HEK293 (cell line): ENCODE data around the gene RNF144A.
A peak's percentile ranks its signal among the peaks of the same experiment; 100 is the strongest.

Source experiments
- CTCF ChIA-PET: fragments of 350-600 bp; formaldehyde crosslinking; extraction: SDS; loops from one replicate; lab custom pipeline; 2021; ENCODE audit warnings: antibody characterized with exemption; lab: Yijun Ruan, JAX
- POLR2A ChIA-PET: fragments of 300-600 bp; formaldehyde crosslinking; extraction: SDS; loops from one replicate; lab custom pipeline; 2020; ENCODE audit warnings: antibody characterized with exemption, inconsistent platforms; lab: Yijun Ruan, JAX
- H3K27ac ChIP-seq: fragments of 200-500 bp; sonication (Bioruptor generic); 2 replicates; pipeline ENCODE4 v1.5.1; 2014; ENCODE audit warnings: low read depth, low read length, control low read depth, inconsistent platforms; ENCODE audit errors: extremely low read depth
- H3K36me3 ChIP-seq, 2 experiments: fragments of 200-500 bp in 1 of 2; sonication (Bioruptor generic) in 1 of 2; 1 replicate in 1 of 2; 2 replicates in 1 of 2; pipeline ENCODE4 v1.5.1; 2014 to 2017; ENCODE audit warnings: inconsistent platforms in 2 of 2, low read length in 2 of 2; ENCODE audit not compliant: control insufficient read depth in 2 of 2, insufficient read depth in 1 of 2
- H3K4me1 ChIP-seq: fragments of 200-500 bp; sonication (Bioruptor generic); 2 replicates; pipeline ENCODE4 v1.5.1; 2014; ENCODE audit warnings: mild to moderate bottlenecking, low read length, inconsistent platforms; ENCODE audit not compliant: control insufficient read depth, insufficient read depth
- H3K4me3 ChIP-seq: 2 replicates; pipeline ENCODE4 v1.5.1; 2011; ENCODE audit warnings: low read depth, mild to moderate bottlenecking, control low read depth, low read length, moderate library complexity
- H3K9me3 ChIP-seq: fragments of 200-500 bp; sonication (Bioruptor generic); 2 replicates; pipeline ENCODE4 v1.5.1; 2014; ENCODE audit warnings: low read depth, low read length, inconsistent platforms; ENCODE audit not compliant: control insufficient read depth, insufficient read depth
- FEZF1 ChIP-seq: fragments of 450-650 bp; formaldehyde crosslinking; IDR thresholded peaks from 2 replicates; pipeline ENCODE4 v1.5.1; 2016; ENCODE audit warnings: missing biosample characterization, missing genetic modification characterization
- KLF1 ChIP-seq: fragments of 450-650 bp; formaldehyde crosslinking; IDR thresholded peaks from 2 replicates; pipeline ENCODE4 v1.5.1; 2016; ENCODE audit warnings: missing biosample characterization, missing genetic modification characterization
- KLF10 ChIP-seq: fragments of 450-650 bp; IDR thresholded peaks from 2 replicates; pipeline ENCODE4 v1.5.1; 2018; ENCODE audit warnings: missing biosample characterization, mild to moderate bottlenecking, missing genetic modification characterization
- OSR2 ChIP-seq: fragments of 450-650 bp; formaldehyde crosslinking; IDR thresholded peaks from 2 replicates; pipeline ENCODE4 v1.5.1; 2016; ENCODE audit warnings: missing biosample characterization, missing genetic modification characterization
- PRDM1 ChIP-seq: fragments of 450-650 bp; formaldehyde crosslinking; IDR thresholded peaks from 2 replicates; pipeline ENCODE4; 2016; ENCODE audit warnings: missing biosample characterization, missing genetic modification characterization
- SCRT2 ChIP-seq: fragments of 450-650 bp; formaldehyde crosslinking; IDR thresholded peaks from 2 replicates; pipeline ENCODE4 v1.5.1; 2016; ENCODE audit warnings: missing biosample characterization, missing genetic modification characterization
- SETDB1 ChIP-seq: IDR thresholded peaks from one replicate; pipeline ENCODE4 v1.6.1; 2017; ENCODE audit warnings: mild to moderate bottlenecking, low read length, moderate library complexity, mixed read lengths; ENCODE audit not compliant: insufficient read length
- SP2 ChIP-seq: fragments of 450-650 bp; formaldehyde crosslinking; IDR thresholded peaks from 2 replicates; pipeline ENCODE4 v1.5.1; 2016; ENCODE audit warnings: missing biosample characterization, missing genetic modification characterization
- TRIM28 ChIP-seq: IDR thresholded peaks from 2 replicates; pipeline ENCODE4 v1.6.1; 2011; ENCODE audit warnings: low read length, control low read depth, borderline replicate concordance
- YY1 ChIP-seq: fragments of 450-650 bp; formaldehyde crosslinking; IDR thresholded peaks from 2 replicates; pipeline ENCODE4 v1.5.1; 2018; ENCODE audit warnings: missing biosample characterization, missing genetic modification characterization
- ZFP41 ChIP-seq: fragments of 450-650 bp; formaldehyde crosslinking; IDR thresholded peaks from 2 replicates; pipeline ENCODE4 v1.5.1; 2016; ENCODE audit warnings: missing biosample characterization, missing genetic modification characterization, borderline replicate concordance
- ZIC2 ChIP-seq: fragments of 450-650 bp; formaldehyde crosslinking; IDR thresholded peaks from 2 replicates; pipeline ENCODE4 v1.5.1; 2016; ENCODE audit warnings: missing biosample characterization, missing genetic modification characterization
- ZNF138 ChIP-seq: fragments of 450-650 bp; formaldehyde crosslinking; IDR thresholded peaks from 2 replicates; pipeline ENCODE4 v1.5.1; 2016; ENCODE audit warnings: missing biosample characterization, missing genetic modification characterization, borderline replicate concordance
- ZNF157 ChIP-seq: fragments of 450-650 bp; formaldehyde crosslinking; IDR thresholded peaks from 2 replicates; pipeline ENCODE4 v1.5.1; 2016; ENCODE audit warnings: missing biosample characterization, missing genetic modification characterization
- ZNF19 ChIP-seq: fragments of 450-650 bp; formaldehyde crosslinking; IDR thresholded peaks from 2 replicates; pipeline ENCODE4; 2016; ENCODE audit warnings: missing biosample characterization, missing genetic modification characterization, low read depth
- ZNF239 ChIP-seq: fragments of 450-650 bp; formaldehyde crosslinking; IDR thresholded peaks from 2 replicates; pipeline ENCODE4 v1.5.1; 2016; ENCODE audit warnings: missing biosample characterization, missing genetic modification characterization
- ZNF302 ChIP-seq: fragments of 450-650 bp; formaldehyde crosslinking; IDR thresholded peaks from 2 replicates; pipeline ENCODE4 v1.5.1; 2016; ENCODE audit warnings: missing biosample characterization, missing genetic modification characterization, low read depth
- ZNF362 ChIP-seq: fragments of 450-650 bp; formaldehyde crosslinking; IDR thresholded peaks from 2 replicates; pipeline ENCODE4 v1.5.1; 2016; ENCODE audit warnings: missing biosample characterization, missing genetic modification characterization
- ZNF416 ChIP-seq: fragments of 450-650 bp; formaldehyde crosslinking; IDR thresholded peaks from 2 replicates; pipeline ENCODE4 v1.5.1; 2016; ENCODE audit warnings: missing biosample characterization, missing genetic modification characterization
- ZNF530 ChIP-seq: fragments of 450-650 bp; formaldehyde crosslinking; IDR thresholded peaks from 2 replicates; pipeline ENCODE4 v1.5.1; 2016; ENCODE audit warnings: low read depth, missing biosample characterization, missing genetic modification characterization
- ZNF544 ChIP-seq: fragments of 450-650 bp; formaldehyde crosslinking; IDR thresholded peaks from 2 replicates; pipeline ENCODE4 v1.5.0; 2017; ENCODE audit warnings: missing biosample characterization, missing genetic modification characterization
- ZNF610 ChIP-seq: fragments of 450-650 bp; formaldehyde crosslinking; IDR thresholded peaks from 2 replicates; pipeline ENCODE4 v1.5.1; 2016; ENCODE audit warnings: missing biosample characterization, missing genetic modification characterization, borderline replicate concordance
- ZNF621 ChIP-seq: fragments of 450-650 bp; formaldehyde crosslinking; IDR thresholded peaks from 2 replicates; pipeline ENCODE4 v1.5.1; 2017; ENCODE audit warnings: missing biosample characterization, missing genetic modification characterization
- ZNF629 ChIP-seq: fragments of 450-650 bp; formaldehyde crosslinking; IDR thresholded peaks from 2 replicates; pipeline ENCODE4 v1.5.1; 2017; ENCODE audit warnings: missing biosample characterization, missing genetic modification characterization
- ZNF654 ChIP-seq: fragments of 450-650 bp; formaldehyde crosslinking; IDR thresholded peaks from 2 replicates; pipeline ENCODE4 v1.5.1; 2016; ENCODE audit warnings: low read depth, missing biosample characterization, missing genetic modification characterization
- ZNF704 ChIP-seq: fragments of 450-650 bp; formaldehyde crosslinking; IDR thresholded peaks from 2 replicates; pipeline ENCODE4 v1.5.1; 2016; ENCODE audit warnings: missing biosample characterization, missing genetic modification characterization
- ZSCAN16 ChIP-seq: fragments of 450-650 bp; formaldehyde crosslinking; IDR thresholded peaks from 2 replicates; pipeline ENCODE4 v1.5.1; 2016; ENCODE audit warnings: missing biosample characterization, missing genetic modification characterization
- TF ChIP-seq, protein P1 (sequence below): fragments of 450-650 bp; formaldehyde crosslinking; IDR thresholded peaks from 2 replicates; pipeline ENCODE4 v1.5.1; 2017; ENCODE audit warnings: missing biosample characterization, missing genetic modification characterization

RNF144A gene

GRCh38 chr2:7075834-7076233 is 158.6 kb downstream of the RNF144A start:
- Histone ChIP-seq H3K27ac (no peak overlapping the region), H3K4me1 (no peaks in the 10 kb centered on the region), H3K4me3 (no peak overlapping the region), H3K36me3 (no peaks in the 10 kb centered on the region), H3K9me3 (no peaks in the 10 kb centered on the region)
- CTCF ChIA-PET = no interaction called here
- POLR2A ChIA-PET = no interaction called here
- TF ChIP-seq ZNF544 (tag by site-specific recombination) (no peak), KLF10 (no peak), ZNF416 (tag by site-specific recombination) (no peak), SP2 (tag by site-specific recombination) (no peak), ZNF704 (no peak), ZNF302 (tag by site-specific recombination) (no peak), ZNF239 (tag by site-specific recombination) (no peak), FEZF1 (tag by site-specific recombination) (no peak)

GRCh38 chr2:7077660-7078267 is 160.6 kb downstream of the RNF144A start:
- ChIA-PET CTCF (interaction anchor here (0.7 kb wide), 1 partner anchor 19 kb away, joined by 3 read pairs; no protein-coding TSS in a partner anchor), POLR2A (no interaction called here)
- Histone ChIP-seq H3K4me3 (no peak overlapping the region), H3K36me3 (no peaks in the 10 kb centered on the region), H3K4me1 (no peaks in the 10 kb centered on the region), H3K27ac (no peak overlapping the region), H3K9me3 (no peaks in the 10 kb centered on the region)
- TF ChIP-seq ZNF621 (tag by site-specific recombination) = no peak
- no peak for TF ChIP-seq ZNF629 (tag by site-specific recombination)
- no peak for TF ChIP-seq ZNF157 (tag by site-specific recombination)
- TF ChIP-seq ZFP41 (tag by site-specific recombination) = no peak
- TF ChIP-seq, protein P1, sequence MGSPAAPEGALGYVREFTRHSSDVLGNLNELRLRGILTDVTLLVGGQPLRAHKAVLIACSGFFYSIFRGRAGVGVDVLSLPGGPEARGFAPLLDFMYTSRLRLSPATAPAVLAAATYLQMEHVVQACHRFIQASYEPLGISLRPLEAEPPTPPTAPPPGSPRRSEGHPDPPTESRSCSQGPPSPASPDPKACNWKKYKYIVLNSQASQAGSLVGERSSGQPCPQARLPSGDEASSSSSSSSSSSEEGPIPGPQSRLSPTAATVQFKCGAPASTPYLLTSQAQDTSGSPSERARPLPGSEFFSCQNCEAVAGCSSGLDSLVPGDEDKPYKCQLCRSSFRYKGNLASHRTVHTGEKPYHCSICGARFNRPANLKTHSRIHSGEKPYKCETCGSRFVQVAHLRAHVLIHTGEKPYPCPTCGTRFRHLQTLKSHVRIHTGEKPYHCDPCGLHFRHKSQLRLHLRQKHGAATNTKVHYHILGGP (tag by site-specific recombination) = no peak
- TF ChIP-seq PRDM1 (tag by site-specific recombination) = no peak

- Histone ChIP-seq H3K4me1 (no peaks in the 10 kb centered on the region), H3K27ac (no peak overlapping the region), H3K9me3 (no peaks in the 10 kb centered on the region), H3K4me3 (no peak overlapping the region), H3K36me3 (no peaks in the 10 kb centered on the region)
- CTCF ChIA-PET = interaction anchor here (0.6 to 1.4 kb wide), 5 partner anchors 18 to 1066 kb away, joined by 3 to 6 read pairs (median 4); no protein-coding TSS in a partner anchor
- POLR2A ChIA-PET = no interaction called here
- TF ChIP-seq ZNF19 (tag by site-specific recombination) (no peak), ZNF654 (tag by site-specific recombination) (peak; percentile 33), TRIM28 (peak; percentile 43; the same call in 1 of the 2 replicates), ZNF530 (tag by site-specific recombination) (no peak), SCRT2 (tag by site-specific recombination) (0 out of 2 replicates have a peak, but pooled peaks have one; percentile 12), ZIC2 (tag by site-specific recombination) (no peak), ZNF362 (tag by site-specific recombination) (no peak), SETDB1 (peak; percentile 42), ZNF610 (tag by site-specific recombination) (no peak), YY1 (no peak), ZNF138 (tag by site-specific recombination) (no peak), KLF1 (no peak), ZSCAN16 (tag by site-specific recombination) (no peak), OSR2 (tag by site-specific recombination) (no peak)
- TF ChIP-seq, all 188 proteins: peak for 4
Observed at GRCh38 chr2:7083580-7084509, 166.6 kb downstream of the RNF144A start.
